Measurements from ENCODE around the gene EPB41L1. TPM values are rescaled to one million over a fixed set of nuclear protein-coding genes. Genes with fewer than 3 reads are reported as not detected.
A peak's percentile ranks its signal among the peaks of the same experiment; 100 is the strongest.

Gene EPB41L1
- polyA plus RNA-seq, 3 donors: 0.05 TPM; not detected in 2

DNA sequence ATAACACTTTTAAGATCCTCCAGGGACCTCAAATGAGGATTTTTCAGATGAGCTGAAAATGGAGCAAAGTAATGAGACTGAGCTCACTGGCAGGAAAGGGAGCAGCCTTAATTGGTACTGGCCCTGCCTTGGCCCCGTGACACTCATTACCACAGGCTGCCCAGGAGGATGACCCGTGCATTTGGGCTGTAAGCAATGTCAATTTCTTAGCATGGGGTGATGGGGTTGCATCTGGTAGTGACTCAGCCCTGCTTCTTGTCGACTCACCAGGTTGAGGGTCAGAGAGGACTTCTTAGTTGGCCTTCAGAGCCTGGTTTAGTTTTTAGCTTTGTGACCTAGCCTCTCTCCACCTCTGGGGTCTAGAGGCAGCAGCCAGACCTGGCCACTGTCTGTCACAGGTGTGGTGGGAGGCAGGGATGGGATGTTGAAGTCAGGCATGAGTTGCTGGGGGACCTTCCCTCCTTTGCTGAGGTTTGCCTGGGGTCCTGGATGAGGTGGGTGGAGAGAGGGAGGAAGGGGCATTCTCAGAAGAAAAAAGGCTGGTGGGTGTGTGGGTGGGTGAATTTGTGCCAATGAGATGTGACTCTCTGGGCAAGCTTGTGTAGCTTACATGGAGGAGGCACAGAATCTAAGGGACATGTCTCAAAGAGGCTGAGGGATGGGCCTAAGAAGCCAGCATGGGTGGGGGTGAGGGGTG is 25.9 kb upstream of the EPB41L1 start:
- no peaks in the 10 kb centered on the region for H3K9me3 Mint-ChIP-seq
- 57% methylated on average over 1 of the region's 3 CpGs for WGBS (ENCODE audit: insufficient coverage)
- Histone ChIP-seq H3K4me3 (replicated peaks in 1 of 3; ENCODE audit: low read depth in 2 of 3, low read length in 3 of 3) (no peak overlapping the region), H3K4me1 (ENCODE audit: control insufficient read depth in 1 of 2, insufficient read depth in 2 of 2, low read length in 2 of 2) (no peaks in the 10 kb centered on the region), H4K20me1 (ENCODE audit: insufficient read depth, low read length) (no peaks in the 10 kb centered on the region), H3K4me2 (replicated peaks; ENCODE audit: extremely low read depth, low read length, poor library complexity, severe bottlenecking) (no peak overlapping the region), H3K79me2 (ENCODE audit: insufficient read depth, low read length) (no peaks in the 10 kb centered on the region), H3K36me3 (replicated peaks in 1 of 2; ENCODE audit: control insufficient read depth in 1 of 2, insufficient read depth in 2 of 2, low read length in 2 of 2) (no peaks in the 10 kb centered on the region), H2AFZ (ENCODE audit: insufficient read depth, low read depth, low read length, poor library complexity, severe bottlenecking) (no peak overlapping the region), H3K9me3 (replicated peaks in 1 of 2; ENCODE audit: control insufficient read depth in 1 of 2, insufficient read depth in 1 of 2, low read length in 2 of 2) (no peaks in the 10 kb centered on the region), H3K9ac (ENCODE audit: insufficient read depth, low read length, poor library complexity, severe bottlenecking) (no peak overlapping the region), H3K27ac (ENCODE audit: low read depth in 1 of 2, low read length in 2 of 2) (no peak overlapping the region), H3K27me3 (ENCODE audit: control insufficient read depth in 2 of 2, insufficient read depth in 2 of 2, low read length in 2 of 2) (no peaks in the 10 kb centered on the region)
- H3K36me3 Mint-ChIP-seq: no peaks in the 10 kb centered on the region
- H3K27ac Mint-ChIP-seq: peak overlapping the region in 1 of 7 donors; percentile 4
- peaks cover 2 to 7% (median 4%) of the 10 kb centered on the region in 3 donors for H3K27me3 Mint-ChIP-seq (ENCODE audit: low read depth in 3 of 3)
- no peak overlapping the region for H3K4me3 Mint-ChIP-seq
- peaks cover 9% of the 10 kb centered on the region for H3K4me1 Mint-ChIP-seq
- TF ChIP-seq, protein P1, sequence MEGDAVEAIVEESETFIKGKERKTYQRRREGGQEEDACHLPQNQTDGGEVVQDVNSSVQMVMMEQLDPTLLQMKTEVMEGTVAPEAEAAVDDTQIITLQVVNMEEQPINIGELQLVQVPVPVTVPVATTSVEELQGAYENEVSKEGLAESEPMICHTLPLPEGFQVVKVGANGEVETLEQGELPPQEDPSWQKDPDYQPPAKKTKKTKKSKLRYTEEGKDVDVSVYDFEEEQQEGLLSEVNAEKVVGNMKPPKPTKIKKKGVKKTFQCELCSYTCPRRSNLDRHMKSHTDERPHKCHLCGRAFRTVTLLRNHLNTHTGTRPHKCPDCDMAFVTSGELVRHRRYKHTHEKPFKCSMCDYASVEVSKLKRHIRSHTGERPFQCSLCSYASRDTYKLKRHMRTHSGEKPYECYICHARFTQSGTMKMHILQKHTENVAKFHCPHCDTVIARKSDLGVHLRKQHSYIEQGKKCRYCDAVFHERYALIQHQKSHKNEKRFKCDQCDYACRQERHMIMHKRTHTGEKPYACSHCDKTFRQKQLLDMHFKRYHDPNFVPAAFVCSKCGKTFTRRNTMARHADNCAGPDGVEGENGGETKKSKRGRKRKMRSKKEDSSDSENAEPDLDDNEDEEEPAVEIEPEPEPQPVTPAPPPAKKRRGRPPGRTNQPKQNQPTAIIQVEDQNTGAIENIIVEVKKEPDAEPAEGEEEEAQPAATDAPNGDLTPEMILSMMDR (IDR thresholded peaks at IDR 0.05): no peak
- peak in 1 of 3 donors; percentile 39 for DNase-seq
- intact Hi-C loops (cut with micrococcal nuclease): no loop called here

DNA sequence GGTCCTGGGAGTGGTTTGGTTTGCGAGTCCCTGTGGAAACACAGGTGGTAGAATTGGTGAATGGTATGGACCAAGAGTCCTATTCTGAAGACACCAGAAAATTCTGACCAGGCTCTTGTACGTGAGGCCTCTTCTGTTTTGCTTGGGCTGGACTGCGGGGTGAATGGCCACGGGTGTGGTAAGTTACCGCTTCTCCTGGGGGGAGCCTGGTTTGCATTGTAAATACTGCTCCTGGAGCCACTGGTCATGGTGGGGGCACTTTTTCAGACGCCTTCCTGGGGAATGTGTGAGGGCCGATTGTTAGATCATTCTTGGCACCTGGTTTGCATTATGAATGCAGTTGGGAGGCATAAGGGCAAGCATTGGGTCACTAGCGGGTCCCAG is 25.4 kb upstream of the EPB41L1 start:
- Mint-ChIP-seq H3K4me1 (peaks cover 9% of the 10 kb centered on the region), H3K36me3 (no peaks in the 10 kb centered on the region), H3K27me3 (ENCODE audit: low read depth in 3 of 3) (peaks cover 2 to 7% (median 4%) of the 10 kb centered on the region in 3 donors), H3K9me3 (no peaks in the 10 kb centered on the region), H3K27ac (no peak overlapping the region), H3K4me3 (no peak overlapping the region)
- Histone ChIP-seq H3K79me2 (ENCODE audit: insufficient read depth, low read length) (no peaks in the 10 kb centered on the region), H3K4me3 (replicated peaks in 1 of 3; ENCODE audit: low read depth in 2 of 3, low read length in 3 of 3) (no peak overlapping the region), H3K36me3 (replicated peaks in 1 of 2; ENCODE audit: control insufficient read depth in 1 of 2, insufficient read depth in 2 of 2, low read length in 2 of 2) (no peaks in the 10 kb centered on the region), H3K4me1 (ENCODE audit: control insufficient read depth in 1 of 2, insufficient read depth in 2 of 2, low read length in 2 of 2) (no peaks in the 10 kb centered on the region), H3K27me3 (ENCODE audit: control insufficient read depth in 2 of 2, insufficient read depth in 2 of 2, low read length in 2 of 2) (no peaks in the 10 kb centered on the region), H2AFZ (ENCODE audit: insufficient read depth, low read depth, low read length, poor library complexity, severe bottlenecking) (no peak overlapping the region), H3K27ac (ENCODE audit: low read depth in 1 of 2, low read length in 2 of 2) (no peak overlapping the region), H3K9me3 (replicated peaks in 1 of 2; ENCODE audit: control insufficient read depth in 1 of 2, insufficient read depth in 1 of 2, low read length in 2 of 2) (no peaks in the 10 kb centered on the region), H3K4me2 (replicated peaks; ENCODE audit: extremely low read depth, low read length, poor library complexity, severe bottlenecking) (no peak overlapping the region), H4K20me1 (ENCODE audit: insufficient read depth, low read length) (no peaks in the 10 kb centered on the region), H3K9ac (ENCODE audit: insufficient read depth, low read length, poor library complexity, severe bottlenecking) (no peak overlapping the region)
- TF ChIP-seq, protein P1 (IDR thresholded peaks at IDR 0.05): no peak
- WGBS (ENCODE audit: insufficient coverage): 98% methylated on average over 5 of the region's 8 CpGs
- intact Hi-C loops (cut with micrococcal nuclease): no loop called here
- no peak for DNase-seq

Measured in CD14-positive monocyte (primary cell).